Bronchial epithelial cell (primary cell): Measurements from ENCODE around the gene NIPAL3. TPM values are rescaled to one million over a fixed set of nuclear protein-coding genes. Genes with fewer than 3 reads are reported as not detected.

Experiments used
- DNase-seq: peaks from one replicate; pipeline ENCODE4 v3.0.0-alpha.2; 2010; ENCODE audit warnings: low read depth
- FAIRE-seq: peaks from 2 replicates; lab custom pipeline; 2011; peaks lifted over from hg19 to GRCh38; lab: Jason Lieb, UNC
- H3K27me3 ChIP-seq: 2 replicates; pipeline ENCODE4 v1.5.1; 2011; ENCODE audit warnings: low read length; ENCODE audit not compliant: control insufficient read depth, insufficient read depth
- H3K36me3 ChIP-seq: 2 replicates; pipeline ENCODE4 v1.5.1; 2011; ENCODE audit warnings: low read length; ENCODE audit not compliant: control insufficient read depth, insufficient read depth
- H3K4me3 ChIP-seq: 2 replicates; pipeline ENCODE4 v1.5.1; 2011; ENCODE audit warnings: mild to moderate bottlenecking, low read depth, low read length, control low read depth
- total RNA-seq: library from RNA; depleted of rRNA; stranded (reverse); fragments of >200 nt; gene quantifications from 2 replicates; pipeline ENCODE4 v1.2.1, GENCODE V29; 2014
- TF ChIP-seq, protein P1 (sequence below): IDR thresholded peaks from 2 replicates; pipeline ENCODE4 v1.5.1; 2011; ENCODE audit warnings: mild to moderate bottlenecking, moderate library complexity, low read length, control low read depth, inconsistent platforms; ENCODE audit not compliant: insufficient read depth, severe bottlenecking

Gene NIPAL3
- total RNA-seq, 1 donor from 2014 or later = 35.8 TPM

DNA sequence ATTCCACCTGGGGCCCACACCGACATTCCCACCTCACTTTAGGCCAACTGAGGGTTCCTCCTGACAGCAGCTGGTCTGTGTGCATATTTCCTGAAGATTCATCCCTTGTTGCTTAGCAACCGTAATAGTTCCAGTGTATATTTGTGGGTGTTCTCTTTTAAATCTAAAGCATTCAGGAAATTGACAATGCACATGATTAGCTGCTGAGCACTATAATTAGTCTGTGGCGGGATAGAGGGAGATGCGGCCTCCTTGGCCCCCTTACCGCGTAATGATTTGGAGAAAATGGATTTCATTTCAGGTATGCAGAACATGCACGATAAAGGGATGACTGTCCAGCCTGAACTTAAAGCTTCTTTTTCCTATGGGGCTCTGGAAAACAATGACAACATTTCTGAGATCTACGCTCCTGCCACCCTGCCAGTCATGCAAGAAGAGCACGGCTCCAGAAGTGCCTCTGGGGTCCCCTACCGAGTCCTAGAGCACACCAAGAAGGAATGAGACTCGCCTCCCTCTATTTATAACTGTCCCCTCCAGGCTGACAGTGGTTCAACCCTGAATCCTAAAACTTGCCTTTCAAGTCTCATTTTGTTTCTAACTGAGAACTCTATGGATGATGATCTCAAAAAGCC, 53.2 kb downstream of the NIPAL3 start:
- Histone ChIP-seq H3K4me3 (no peak overlapping the region), H3K27me3 (no peaks in the 10 kb centered on the region), H3K36me3 (peaks cover 3% of the 10 kb centered on the region)
- TF ChIP-seq, protein P1, sequence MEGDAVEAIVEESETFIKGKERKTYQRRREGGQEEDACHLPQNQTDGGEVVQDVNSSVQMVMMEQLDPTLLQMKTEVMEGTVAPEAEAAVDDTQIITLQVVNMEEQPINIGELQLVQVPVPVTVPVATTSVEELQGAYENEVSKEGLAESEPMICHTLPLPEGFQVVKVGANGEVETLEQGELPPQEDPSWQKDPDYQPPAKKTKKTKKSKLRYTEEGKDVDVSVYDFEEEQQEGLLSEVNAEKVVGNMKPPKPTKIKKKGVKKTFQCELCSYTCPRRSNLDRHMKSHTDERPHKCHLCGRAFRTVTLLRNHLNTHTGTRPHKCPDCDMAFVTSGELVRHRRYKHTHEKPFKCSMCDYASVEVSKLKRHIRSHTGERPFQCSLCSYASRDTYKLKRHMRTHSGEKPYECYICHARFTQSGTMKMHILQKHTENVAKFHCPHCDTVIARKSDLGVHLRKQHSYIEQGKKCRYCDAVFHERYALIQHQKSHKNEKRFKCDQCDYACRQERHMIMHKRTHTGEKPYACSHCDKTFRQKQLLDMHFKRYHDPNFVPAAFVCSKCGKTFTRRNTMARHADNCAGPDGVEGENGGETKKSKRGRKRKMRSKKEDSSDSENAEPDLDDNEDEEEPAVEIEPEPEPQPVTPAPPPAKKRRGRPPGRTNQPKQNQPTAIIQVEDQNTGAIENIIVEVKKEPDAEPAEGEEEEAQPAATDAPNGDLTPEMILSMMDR = no peak
- DNase-seq (no peak), FAIRE-seq (no peak)

DNA sequence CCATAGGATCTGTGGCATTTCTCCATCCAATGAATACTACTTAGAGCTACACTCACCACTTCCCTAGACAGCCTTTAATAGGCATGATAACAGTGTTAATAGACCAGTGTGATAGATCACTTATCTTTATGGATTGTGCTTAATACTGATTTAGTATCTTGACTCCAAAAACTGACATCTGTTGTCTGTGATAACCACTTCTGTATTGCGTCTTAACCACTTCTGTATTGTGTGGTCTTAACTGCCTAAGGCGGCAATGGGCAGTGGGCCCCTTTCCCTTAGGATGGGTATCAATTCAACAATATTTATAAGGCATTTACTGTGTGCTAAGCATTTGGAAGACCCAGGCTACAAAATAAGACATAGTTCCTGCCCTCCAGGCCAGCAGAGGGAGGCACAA, 55.0 kb downstream of the NIPAL3 start:
- H3K27me3 ChIP-seq = no peaks in the 10 kb centered on the region
- DNase-seq = no peak
- H3K36me3 ChIP-seq = peaks cover 3% of the 10 kb centered on the region
- H3K4me3 ChIP-seq = no peak overlapping the region
- TF ChIP-seq, protein P1 = no peak
- no peak for FAIRE-seq

DNA sequence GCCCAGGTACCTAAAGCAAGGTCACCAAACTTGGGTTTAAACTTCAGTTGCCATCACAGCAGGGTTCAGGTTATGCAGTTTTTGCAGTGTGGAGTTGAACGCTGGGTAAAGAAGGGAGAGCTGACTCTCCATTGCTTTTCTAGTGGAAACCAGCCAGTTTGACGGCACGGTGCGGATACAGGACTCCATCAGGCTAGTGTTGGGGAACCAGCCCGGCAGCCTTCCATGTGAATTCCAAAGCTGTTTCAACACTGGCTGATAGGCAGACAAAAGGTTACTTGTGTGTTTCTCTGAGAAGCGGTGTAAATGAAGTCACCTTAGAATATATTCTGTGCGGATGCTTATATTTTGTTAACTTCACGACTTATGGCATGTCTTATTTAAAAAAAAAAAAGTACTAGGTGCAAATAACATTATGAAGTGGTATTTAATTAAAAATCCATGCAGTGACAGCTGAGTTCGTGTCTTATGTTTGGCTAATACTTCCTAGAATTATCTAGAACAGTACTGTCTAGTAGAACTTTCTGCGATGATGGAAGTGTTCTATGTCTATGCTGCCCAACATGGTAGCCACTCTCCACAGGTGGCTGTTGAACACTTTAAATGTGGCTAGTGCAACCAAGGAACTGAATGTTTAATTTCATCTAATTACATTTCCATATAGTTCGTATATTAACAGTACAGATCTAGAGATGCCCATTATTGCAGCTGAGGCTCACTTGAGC, 57.1 kb downstream of the NIPAL3 start:
- H3K4me3 ChIP-seq = no peak overlapping the region
- TF ChIP-seq, protein P1 = no peak
- H3K27me3 ChIP-seq = no peaks in the 10 kb centered on the region
- no peaks in the 10 kb centered on the region for H3K36me3 ChIP-seq
- no peak for DNase-seq
- no peak for FAIRE-seq

DNA sequence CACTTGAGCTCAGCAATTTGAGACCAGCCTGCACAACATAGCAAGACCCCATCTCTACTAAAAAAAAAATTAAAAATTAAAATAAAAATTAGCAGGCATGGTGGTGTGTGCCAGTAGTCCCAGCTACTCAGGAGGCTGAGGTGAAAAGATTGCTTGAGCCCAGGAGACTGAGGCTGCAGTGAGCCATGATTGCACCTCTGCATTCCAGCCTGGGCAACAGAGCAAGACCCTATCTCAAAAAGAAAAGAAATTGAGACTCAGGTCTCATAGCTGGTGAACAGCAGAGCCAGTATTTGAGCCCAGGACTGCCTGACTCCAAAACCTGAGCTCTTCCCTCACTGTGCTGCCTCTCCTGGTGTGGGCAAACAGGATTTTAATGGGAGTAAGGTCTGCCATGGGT, 58.6 kb downstream of the NIPAL3 start:
- H3K4me3 ChIP-seq = no peak overlapping the region
- FAIRE-seq (no peak), DNase-seq (no peak)
- no peaks in the 10 kb centered on the region for H3K27me3 ChIP-seq
- H3K36me3 ChIP-seq = no peaks in the 10 kb centered on the region
- TF ChIP-seq, protein P1 = no peak

DNA sequence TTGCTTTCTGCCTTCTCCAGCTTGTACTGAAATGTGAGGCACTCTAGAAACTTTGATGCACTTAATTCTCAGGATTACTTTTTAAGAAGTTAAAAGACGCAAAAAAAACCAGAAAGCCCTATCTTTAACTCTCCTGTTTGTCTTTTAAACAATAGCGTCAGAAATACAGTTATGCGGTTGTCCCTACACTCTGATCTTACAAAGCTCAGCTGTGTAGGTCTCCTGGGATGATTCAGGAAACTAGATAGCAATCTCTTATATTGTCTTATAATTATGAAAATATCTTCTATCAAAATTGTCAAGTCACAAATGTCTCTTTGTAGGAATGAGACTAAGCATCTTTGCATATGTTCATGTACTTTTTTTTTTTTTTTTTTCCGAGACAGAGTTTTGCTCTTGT, 60.1 kb downstream of the NIPAL3 start:
- no peaks in the 10 kb centered on the region for H3K27me3 ChIP-seq
- TF ChIP-seq, protein P1 = no peak
- no peak for DNase-seq
- no peak overlapping the region for H3K4me3 ChIP-seq
- H3K36me3 ChIP-seq = no peaks in the 10 kb centered on the region
- no peak for FAIRE-seq
